GM12878 (cell line): ENCODE measurements around the gene WBP4. TPM values are rescaled to one million over a fixed set of nuclear protein-coding genes. Genes with fewer than 3 reads are reported as not detected.

Experiments used
- CHD2 ChIP-seq: IDR thresholded peaks from 2 replicates; pipeline ENCODE4 v1.6.1; 2011; ENCODE audit warnings: low read depth, low read length, improper control_type of control experiment, borderline replicate concordance
- CREB1 ChIP-seq: IDR thresholded peaks from 2 replicates; pipeline ENCODE4 v1.6.1; 2012; ENCODE audit warnings: low read depth, mild to moderate bottlenecking, inconsistent platforms
- CREM ChIP-seq: IDR thresholded peaks from 2 replicates; pipeline ENCODE4 v1.6.1; 2014; ENCODE audit warnings: antibody characterized with exemption, low read depth
- EP300 ChIP-seq, 2 experiments: fragments of 150-350 bp in 1 of 2; IDR thresholded peaks; 2 replicates each; pipeline ENCODE4 v1.6.1; 2011 to 2012; ENCODE audit warnings: low read depth in 2 of 2, low read length in 2 of 2, borderline replicate concordance in 1 of 2, improper control_type of control experiment in 1 of 2, inconsistent platforms in 1 of 2; ENCODE audit not compliant: control insufficient read depth in 1 of 2
- FOXM1 ChIP-seq: IDR thresholded peaks from 2 replicates; pipeline ENCODE4 v1.6.1; 2012; ENCODE audit warnings: low read depth, mild to moderate bottlenecking, inconsistent platforms, low read length, moderate library complexity
- IKZF1 ChIP-seq: fragments of 450-650 bp; conservative IDR thresholded peaks from 2 replicates; pipeline ENCODE4 v1.6.1; 2017; ENCODE audit warnings: antibody characterized with exemption, mild to moderate bottlenecking
- IRF4 ChIP-seq: IDR thresholded peaks from 2 replicates; pipeline ENCODE4 v1.6.1; 2011; ENCODE audit warnings: low read depth, low read length
- JUNB ChIP-seq: IDR thresholded peaks from 2 replicates; pipeline ENCODE4 v1.6.1; 2016; ENCODE audit warnings: antibody characterized with exemption, mild to moderate bottlenecking
- JUND ChIP-seq: IDR thresholded peaks from 2 replicates; pipeline ENCODE4 v1.6.1; 2012; ENCODE audit warnings: low read depth, mild to moderate bottlenecking, low read length, improper control_type of control experiment, moderate library complexity
- MTA3 ChIP-seq: IDR thresholded peaks from 2 replicates; pipeline ENCODE4 v1.6.1; 2012; ENCODE audit warnings: low read length, inconsistent platforms, borderline replicate concordance
- MYB ChIP-seq: fragments of 150-350 bp; IDR thresholded peaks from 2 replicates; pipeline ENCODE4 v1.6.1; 2014; ENCODE audit warnings: mild to moderate bottlenecking, low read depth, low read length, borderline replicate concordance
- NBN ChIP-seq: fragments of 450-650 bp; IDR thresholded peaks from 2 replicates; pipeline ENCODE4 v1.6.1; 2016
- NRF1 ChIP-seq: conservative IDR thresholded peaks from 2 replicates; pipeline ENCODE4 v1.6.1; 2011; ENCODE audit warnings: mild to moderate bottlenecking, low read depth, low read length, improper control_type of control experiment
- RCOR1 ChIP-seq: conservative IDR thresholded peaks from 2 replicates; pipeline ENCODE4 v1.6.1; 2012; ENCODE audit warnings: low read depth, low read length, improper control_type of control experiment
- RELB ChIP-seq: fragments of 450-650 bp; IDR thresholded peaks from 2 replicates; pipeline ENCODE4 v1.6.1; 2017; ENCODE audit warnings: low read depth, mild to moderate bottlenecking, moderate library complexity
- RFX5 ChIP-seq: IDR thresholded peaks from 2 replicates; pipeline ENCODE4 v1.6.1; 2011; ENCODE audit warnings: low read depth, low read length, improper control_type of control experiment
- ZNF274 ChIP-seq: IDR thresholded peaks from one replicate; pipeline ENCODE4 v1.8.0; 2011; ENCODE audit not compliant: insufficient read length, insufficient read depth
- polyA plus RNA-seq, 11 experiments: library from polyadenylated mRNA; depleted of rRNA in 4 of 11; unstranded in 6 of 11; stranded (reverse) in 5 of 11; fragments of >200 nt; fragmentation: Nextera tagmentation in 4 of 11; fragmentation: Illumina TruSeq in 1 of 11; extraction: Ambion mirVana in 4 of 11; extraction: Trizol in 1 of 11; gene quantifications; 1 replicate in 1 of 11; 2 replicates in 10 of 11; pipeline versions ENCODE4 v1.2.1 to v1.2.3, GENCODE V29; 2011 to 2016; ENCODE audit warnings: inconsistent platforms in 2 of 11, missing spikeins in 2 of 11, low read depth in 1 of 11
- total RNA-seq, 4 experiments: library from RNA; depleted of rRNA in 3 of 4; stranded (reverse); fragments of >200 nt in 3 of 4; fragmentation: Illumina TruSeq in 1 of 4; extraction: Trizol in 1 of 4; gene quantifications; 2 replicates each; pipeline versions ENCODE4 v1.2.1 to v1.2.3, GENCODE V29; 2013 to 2021
- TF ChIP-seq, protein P1 (sequence below): fragments of 450-650 bp; IDR thresholded peaks from 2 replicates; pipeline ENCODE4 v1.6.1; 2017; ENCODE audit warnings: mild to moderate bottlenecking, moderate library complexity
- TF ChIP-seq, protein P2 (sequence below): fragments of 450-650 bp; IDR thresholded peaks from 2 replicates; pipeline ENCODE4 v1.6.1; 2017; ENCODE audit warnings: antibody characterized with exemption, mild to moderate bottlenecking, moderate library complexity
- TF ChIP-seq, protein P3 (sequence below), 3 experiments: IDR thresholded peaks in 2 of 3; conservative IDR thresholded peaks in 1 of 3; 2 replicates each; pipeline ENCODE4 v1.5.1; 2011; ENCODE audit warnings: low read depth in 3 of 3, low read length in 3 of 3, mild to moderate bottlenecking in 3 of 3, control low read depth in 2 of 3, moderate library complexity in 2 of 3, inconsistent platforms in 1 of 3, mixed read lengths in 1 of 3; ENCODE audit not compliant: control insufficient read depth in 2 of 3, insufficient read depth in 1 of 3; ENCODE audit errors: extremely low read depth in 1 of 3

WBP4 gene
- total and polyA plus RNA-seq, 10 of the 15 experiments (the other 5 are each of a cell fraction or from before 2014, with no cell fraction given) = 7.4 to 21.6 (median 14.2) TPM

DNA sequence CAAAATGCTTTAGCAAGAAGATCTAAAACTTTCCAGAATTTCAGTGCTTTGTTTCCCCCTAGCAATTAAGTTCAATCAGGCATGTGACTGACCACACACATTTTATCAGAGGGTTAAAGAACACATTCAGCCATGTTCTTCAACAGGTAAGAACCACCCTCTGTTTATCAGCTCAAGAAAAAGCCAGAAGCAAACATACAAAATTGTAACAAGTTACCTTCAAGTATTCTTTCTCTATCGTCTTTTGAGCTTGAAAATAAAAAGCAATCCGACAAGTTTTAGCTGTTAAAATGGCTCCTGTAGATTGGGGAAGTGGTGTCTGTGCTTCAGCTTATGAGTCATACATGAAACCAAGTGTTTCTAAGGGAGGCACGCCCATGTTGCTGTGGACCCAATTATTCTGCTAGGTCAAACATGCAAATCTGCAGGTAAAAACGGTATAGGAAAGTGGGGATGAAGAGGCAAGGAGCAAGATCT, 42.3 kb upstream of the WBP4 start, which contains the start of gene ELF1 (continued):
- TF ChIP-seq, protein P1, sequence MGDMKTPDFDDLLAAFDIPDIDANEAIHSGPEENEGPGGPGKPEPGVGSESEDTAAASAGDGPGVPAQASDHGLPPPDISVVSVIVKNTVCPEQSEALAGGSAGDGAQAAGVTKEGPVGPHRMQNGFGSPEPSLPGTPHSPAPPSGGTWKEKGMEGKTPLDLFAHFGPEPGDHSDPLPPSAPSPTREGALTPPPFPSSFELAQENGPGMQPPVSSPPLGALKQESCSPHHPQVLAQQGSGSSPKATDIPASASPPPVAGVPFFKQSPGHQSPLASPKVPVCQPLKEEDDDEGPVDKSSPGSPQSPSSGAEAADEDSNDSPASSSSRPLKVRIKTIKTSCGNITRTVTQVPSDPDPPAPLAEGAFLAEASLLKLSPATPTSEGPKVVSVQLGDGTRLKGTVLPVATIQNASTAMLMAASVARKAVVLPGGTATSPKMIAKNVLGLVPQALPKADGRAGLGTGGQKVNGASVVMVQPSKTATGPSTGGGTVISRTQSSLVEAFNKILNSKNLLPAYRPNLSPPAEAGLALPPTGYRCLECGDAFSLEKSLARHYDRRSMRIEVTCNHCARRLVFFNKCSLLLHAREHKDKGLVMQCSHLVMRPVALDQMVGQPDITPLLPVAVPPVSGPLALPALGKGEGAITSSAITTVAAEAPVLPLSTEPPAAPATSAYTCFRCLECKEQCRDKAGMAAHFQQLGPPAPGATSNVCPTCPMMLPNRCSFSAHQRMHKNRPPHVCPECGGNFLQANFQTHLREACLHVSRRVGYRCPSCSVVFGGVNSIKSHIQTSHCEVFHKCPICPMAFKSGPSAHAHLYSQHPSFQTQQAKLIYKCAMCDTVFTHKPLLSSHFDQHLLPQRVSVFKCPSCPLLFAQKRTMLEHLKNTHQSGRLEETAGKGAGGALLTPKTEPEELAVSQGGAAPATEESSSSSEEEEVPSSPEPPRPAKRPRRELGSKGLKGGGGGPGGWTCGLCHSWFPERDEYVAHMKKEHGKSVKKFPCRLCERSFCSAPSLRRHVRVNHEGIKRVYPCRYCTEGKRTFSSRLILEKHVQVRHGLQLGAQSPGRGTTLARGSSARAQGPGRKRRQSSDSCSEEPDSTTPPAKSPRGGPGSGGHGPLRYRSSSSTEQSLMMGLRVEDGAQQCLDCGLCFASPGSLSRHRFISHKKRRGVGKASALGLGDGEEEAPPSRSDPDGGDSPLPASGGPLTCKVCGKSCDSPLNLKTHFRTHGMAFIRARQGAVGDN = peak; percentile 65; the same call in 1 of the 2 replicates
- TF ChIP-seq, protein P2, sequence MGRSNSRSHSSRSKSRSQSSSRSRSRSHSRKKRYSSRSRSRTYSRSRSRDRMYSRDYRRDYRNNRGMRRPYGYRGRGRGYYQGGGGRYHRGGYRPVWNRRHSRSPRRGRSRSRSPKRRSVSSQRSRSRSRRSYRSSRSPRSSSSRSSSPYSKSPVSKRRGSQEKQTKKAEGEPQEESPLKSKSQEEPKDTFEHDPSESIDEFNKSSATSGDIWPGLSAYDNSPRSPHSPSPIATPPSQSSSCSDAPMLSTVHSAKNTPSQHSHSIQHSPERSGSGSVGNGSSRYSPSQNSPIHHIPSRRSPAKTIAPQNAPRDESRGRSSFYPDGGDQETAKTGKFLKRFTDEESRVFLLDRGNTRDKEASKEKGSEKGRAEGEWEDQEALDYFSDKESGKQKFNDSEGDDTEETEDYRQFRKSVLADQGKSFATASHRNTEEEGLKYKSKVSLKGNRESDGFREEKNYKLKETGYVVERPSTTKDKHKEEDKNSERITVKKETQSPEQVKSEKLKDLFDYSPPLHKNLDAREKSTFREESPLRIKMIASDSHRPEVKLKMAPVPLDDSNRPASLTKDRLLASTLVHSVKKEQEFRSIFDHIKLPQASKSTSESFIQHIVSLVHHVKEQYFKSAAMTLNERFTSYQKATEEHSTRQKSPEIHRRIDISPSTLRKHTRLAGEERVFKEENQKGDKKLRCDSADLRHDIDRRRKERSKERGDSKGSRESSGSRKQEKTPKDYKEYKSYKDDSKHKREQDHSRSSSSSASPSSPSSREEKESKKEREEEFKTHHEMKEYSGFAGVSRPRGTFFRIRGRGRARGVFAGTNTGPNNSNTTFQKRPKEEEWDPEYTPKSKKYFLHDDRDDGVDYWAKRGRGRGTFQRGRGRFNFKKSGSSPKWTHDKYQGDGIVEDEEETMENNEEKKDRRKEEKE = no peak
- peak; percentile 91 for TF ChIP-seq JUND
- TF ChIP-seq NBN = peak; percentile 88; the same call in 1 of the 2 replicates
- TF ChIP-seq CREB1 = peak; percentile 54
- TF ChIP-seq RELB = peak; percentile 86; the same call in 1 of the 2 replicates
- TF ChIP-seq RFX5 = 0 out of 2 replicates have a peak, but pooled peaks have one; percentile 31
- TF ChIP-seq CHD2 = 0 out of 2 replicates have a peak, but pooled peaks have one; percentile 64
- TF ChIP-seq, protein P3, sequence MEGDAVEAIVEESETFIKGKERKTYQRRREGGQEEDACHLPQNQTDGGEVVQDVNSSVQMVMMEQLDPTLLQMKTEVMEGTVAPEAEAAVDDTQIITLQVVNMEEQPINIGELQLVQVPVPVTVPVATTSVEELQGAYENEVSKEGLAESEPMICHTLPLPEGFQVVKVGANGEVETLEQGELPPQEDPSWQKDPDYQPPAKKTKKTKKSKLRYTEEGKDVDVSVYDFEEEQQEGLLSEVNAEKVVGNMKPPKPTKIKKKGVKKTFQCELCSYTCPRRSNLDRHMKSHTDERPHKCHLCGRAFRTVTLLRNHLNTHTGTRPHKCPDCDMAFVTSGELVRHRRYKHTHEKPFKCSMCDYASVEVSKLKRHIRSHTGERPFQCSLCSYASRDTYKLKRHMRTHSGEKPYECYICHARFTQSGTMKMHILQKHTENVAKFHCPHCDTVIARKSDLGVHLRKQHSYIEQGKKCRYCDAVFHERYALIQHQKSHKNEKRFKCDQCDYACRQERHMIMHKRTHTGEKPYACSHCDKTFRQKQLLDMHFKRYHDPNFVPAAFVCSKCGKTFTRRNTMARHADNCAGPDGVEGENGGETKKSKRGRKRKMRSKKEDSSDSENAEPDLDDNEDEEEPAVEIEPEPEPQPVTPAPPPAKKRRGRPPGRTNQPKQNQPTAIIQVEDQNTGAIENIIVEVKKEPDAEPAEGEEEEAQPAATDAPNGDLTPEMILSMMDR (IDR thresholded peaks at IDR 0.05 in 2 of 3, conservative IDR thresholded peaks at IDR 0.05 in 1 of 3; ENCODE audit: control insufficient read depth in 2 of 3, extremely low read depth in 1 of 3, insufficient read depth in 1 of 3, low read depth in 3 of 3, low read length in 3 of 3) = no peak
- peak; percentile 65 for TF ChIP-seq IKZF1
- no peak for TF ChIP-seq NRF1
- TF ChIP-seq FOXM1 = peak; percentile 75
- TF ChIP-seq EP300 (IDR thresholded peaks at IDR 0.05; ENCODE audit: borderline replicate concordance in 1 of 2, control insufficient read depth in 1 of 2, low read depth in 2 of 2, low read length in 2 of 2) = peak; percentile 78 to 95
- no peak for TF ChIP-seq ZNF274
- no peak; the same call in 1 of the 2 replicates for TF ChIP-seq RCOR1
- TF ChIP-seq MYB = peak; percentile 54; the same call in 1 of the 2 replicates
- peak; percentile 47; the same call in 1 of the 2 replicates for TF ChIP-seq MTA3
- peak; percentile 47; the same call in 1 of the 2 replicates for TF ChIP-seq CREM
- peak; percentile 94 for TF ChIP-seq IRF4
- TF ChIP-seq JUNB = peak; percentile 90
